Frontal cortex (tissue), 4 donors: ENCODE results near the gene BRCC3. TPM values are rescaled to one million over a fixed set of nuclear protein-coding genes. Genes with fewer than 3 reads are reported as not detected.

Source experiments
- DNase-seq, 2 donors: peaks; one replicate each; pipeline ENCODE4 v3.0.0; 2012; ENCODE audit warnings: low spot score in 2 of 2
- FAIRE-seq: peaks from 2 replicates; lab custom pipeline; 2012; peaks lifted over from hg19 to GRCh38; lab: Jason Lieb, UNC
- total RNA-seq: library from RNA; depleted of rRNA; stranded (reverse); fragments of >200 nt; gene quantifications from one replicate; pipeline ENCODE4 v1.2.3, GENCODE V29; 2014
- donor health status: control.
- donor health status: control.
- donor health status: control.

The BRCC3 gene
- total RNA-seq, 1 donor from 2014 or later, result 18.3 TPM

DNA sequence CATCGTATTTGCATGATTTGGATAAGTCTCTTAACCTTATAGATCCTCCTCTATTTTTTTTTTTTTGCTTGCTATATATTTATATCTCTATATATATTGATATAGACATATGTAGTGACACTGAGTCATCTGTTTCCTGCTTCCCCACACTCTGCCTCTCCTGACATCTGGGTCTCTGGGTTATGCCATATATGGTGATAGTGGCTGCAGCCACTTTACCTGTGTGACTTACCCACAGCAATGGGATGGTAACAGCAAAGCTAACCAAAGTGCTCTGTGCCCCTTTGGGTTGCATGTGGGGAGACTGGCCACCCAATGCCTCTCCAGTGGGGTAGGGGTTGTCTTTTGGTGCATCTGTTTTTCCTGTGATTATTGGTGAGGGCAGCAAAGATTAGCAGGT is 14.8 kb upstream of the BRCC3 start:
- DNase-seq (no peak), FAIRE-seq (no peak)

DNA sequence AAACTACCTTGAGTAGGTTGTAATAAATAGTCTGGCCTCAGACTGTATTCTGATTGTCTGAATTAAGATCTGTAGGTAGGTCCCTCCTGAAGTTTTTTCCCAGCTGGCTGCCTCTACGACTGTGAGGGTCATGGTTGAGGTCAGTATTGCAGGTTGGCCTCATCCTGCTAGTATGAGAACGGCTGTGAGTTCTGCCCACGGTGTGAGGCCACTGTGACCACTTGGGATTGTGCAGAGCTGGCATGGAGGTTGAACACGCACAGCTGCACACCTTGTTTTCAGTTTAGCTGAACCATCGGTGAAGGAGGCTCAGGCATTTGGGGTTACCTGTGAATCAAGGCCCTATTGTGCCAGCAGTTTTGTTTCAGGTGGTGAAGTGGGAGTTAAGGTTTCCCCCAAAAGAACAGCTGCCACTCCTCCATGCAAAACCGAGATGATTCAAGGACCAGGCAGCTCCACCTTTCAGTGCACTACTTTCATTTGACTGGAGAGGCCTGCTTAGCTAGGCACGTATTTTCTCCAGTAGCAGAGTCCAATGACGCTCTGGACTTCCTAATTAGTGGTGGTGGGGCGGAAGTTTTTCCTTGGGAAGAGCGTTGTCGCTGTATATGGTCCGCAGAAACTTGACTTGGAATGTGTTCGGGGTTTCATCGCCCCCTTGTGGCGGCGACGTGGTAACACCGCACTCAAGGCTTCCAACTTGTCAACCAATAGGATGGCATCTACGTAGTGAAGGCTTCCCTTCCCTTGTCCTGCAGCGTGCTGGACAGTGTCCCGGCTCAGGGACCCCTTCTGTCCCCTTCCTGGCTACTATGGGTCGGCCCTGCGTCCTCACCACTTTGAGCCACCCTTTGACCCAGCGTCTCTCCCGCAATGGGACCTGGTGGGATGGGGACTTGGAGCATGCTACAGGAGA is 14.2 kb upstream of the BRCC3 start:
- DNase-seq, result peak in 1 of 2 donors; percentile 33
- no peak for FAIRE-seq

DNA sequence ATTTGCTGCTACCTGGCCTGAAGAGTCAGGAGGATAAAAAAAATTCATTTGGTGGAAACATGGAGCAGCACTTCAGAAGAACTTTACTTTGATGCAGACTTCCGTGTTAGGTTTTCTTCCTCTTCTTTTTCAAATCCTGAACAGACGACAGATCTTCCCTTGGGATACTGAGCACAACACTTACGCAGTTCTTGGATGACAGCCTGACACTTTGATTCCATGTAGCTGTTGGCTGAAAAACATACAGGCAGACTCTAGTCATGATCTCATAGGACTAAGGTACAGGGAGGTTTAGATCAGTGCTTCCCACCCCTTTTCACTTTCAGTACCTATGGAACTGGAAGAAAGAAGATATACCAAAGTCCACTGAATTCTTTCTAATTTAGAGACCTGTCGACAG is 9.5 kb upstream of the BRCC3 start:
- DNase-seq (no peak), FAIRE-seq (no peak)

DNA sequence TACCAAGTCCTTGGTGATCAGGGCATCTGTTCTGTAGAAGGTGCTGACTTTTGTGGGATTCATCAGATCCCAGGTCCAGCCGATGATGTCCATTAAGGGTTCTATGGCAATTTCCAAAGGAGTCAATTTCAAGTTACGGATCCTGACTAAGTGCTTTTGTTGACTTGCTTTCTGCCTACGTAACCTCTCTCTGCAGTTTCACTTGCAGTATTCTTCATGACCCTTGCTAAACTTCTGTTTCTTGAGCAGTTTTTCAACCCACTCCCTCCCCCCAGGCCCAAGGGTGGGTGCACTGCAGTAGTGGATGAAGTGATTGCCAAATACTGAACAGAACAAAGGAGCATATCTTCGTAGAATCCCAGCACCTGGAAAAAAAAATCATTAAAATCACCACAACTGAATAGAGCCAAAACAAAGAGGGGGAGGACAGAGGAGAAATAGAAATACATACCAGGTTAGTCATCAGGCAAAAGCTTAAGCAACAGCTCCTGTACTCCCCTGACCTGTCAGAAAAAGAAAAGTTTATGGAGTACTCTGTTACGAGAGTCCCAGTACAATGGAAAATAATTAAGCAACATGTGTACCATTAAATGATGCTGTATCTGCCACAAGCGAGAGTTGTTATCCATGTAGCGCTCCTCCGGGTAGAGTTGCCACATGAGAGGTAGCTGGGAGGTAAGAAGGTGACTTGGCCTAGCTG is 6.1 kb upstream of the BRCC3 start:
- FAIRE-seq (no peak), DNase-seq (no peak)

DNA sequence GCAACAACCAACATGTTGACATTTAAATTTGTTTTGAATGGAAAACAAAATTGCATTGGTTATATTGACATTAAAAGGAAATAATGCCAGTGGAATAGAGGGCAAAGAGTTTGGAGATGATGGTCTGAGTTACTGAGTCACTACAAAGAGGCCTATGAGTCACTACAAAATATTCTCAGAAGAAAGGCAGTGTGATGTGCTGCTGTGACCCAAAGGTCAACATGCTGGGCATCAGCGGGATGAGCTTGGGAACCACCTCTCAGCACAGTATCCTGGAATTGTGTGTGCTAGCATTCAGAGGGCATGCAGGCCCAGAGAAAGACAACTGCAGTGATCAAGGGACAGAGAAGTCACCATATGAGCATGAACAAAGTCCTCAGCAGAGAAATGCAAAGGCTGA is 3.1 kb upstream of the BRCC3 start:
- DNase-seq (no peak), FAIRE-seq (no peak)

DNA sequence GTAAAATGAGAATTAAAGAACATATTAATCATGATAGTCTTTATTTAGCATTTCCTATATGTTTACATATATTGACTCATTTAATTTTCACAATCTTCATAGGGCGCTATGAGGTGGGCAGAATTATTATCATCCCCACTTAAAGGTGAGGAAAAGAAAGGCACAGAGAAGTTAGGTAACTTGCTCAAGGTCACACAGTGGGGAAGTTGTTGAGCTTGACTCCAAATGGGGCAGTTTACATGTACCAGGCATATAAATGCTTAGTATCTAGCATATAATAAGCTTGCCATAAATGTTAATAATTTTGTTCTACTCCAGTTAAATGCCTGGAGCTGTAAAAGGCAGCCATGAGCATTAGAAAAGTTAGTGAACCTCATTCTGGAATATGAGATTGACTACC is 1.9 kb upstream of the BRCC3 start:
- FAIRE-seq (no peak), DNase-seq (no peak)

DNA sequence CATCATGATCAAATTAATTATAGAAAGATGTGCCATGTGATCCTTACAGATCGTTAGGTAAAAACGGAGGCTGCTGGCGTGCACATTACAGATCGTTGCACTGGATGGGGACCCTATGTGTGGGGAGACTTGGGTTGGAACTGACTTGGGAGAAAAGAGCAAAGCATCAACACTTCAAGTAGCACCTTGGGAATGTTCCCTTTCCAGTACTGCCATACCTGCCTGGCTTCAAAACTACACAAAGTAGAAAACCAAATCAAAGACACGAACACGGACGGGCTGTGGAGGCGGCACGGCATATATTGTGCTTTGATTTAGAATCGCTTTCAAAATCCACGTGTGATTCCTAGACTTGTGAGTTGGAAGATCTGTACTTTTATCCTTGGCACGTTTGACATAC is 1.3 kb upstream of the BRCC3 start:
- FAIRE-seq (no peak), DNase-seq (no peak)

DNA sequence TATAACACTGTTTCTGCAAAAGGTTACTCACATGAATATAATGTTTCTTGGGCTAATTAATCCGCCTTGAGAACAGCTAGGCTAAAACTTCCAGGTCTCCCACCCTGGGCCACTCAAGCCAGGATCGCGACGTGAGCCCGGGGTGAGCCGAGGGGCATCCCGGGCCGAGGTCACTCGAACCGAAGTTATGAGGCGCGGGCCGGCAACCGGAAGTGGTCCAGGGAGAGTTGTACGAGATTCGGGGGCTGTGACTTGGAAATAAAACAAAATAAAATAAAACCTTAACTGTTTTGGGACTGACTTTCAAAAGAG is 689 bp upstream of the BRCC3 start:
- no peak for DNase-seq
- no peak for FAIRE-seq

DNA sequence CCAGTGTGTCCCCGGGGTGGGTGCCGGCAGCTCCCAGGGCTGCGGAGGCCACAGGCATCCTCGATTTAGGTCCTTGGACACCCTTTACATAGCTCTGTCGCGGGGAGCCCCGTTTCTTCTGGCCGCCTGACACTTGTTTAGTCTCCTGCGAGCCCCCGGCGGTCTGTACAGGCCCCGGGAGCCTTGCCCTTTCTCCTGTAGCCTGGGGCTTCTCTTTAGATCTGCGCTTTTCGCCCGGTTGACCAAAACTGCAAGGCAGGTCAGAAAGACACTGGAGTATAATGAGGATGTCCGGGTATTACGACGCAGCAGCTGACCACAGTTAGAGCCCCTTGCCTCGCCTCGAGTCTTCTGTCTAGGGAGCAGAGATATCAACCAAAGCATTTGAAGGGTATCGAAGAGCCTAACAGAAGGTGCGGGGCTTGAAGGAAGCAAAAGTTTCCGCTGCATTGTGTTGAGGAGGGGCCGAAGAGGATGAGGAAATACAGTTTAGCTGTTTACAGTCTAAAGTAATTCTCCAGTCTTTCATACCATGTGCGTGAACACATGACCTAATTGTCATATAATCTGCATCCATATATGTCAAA is 479 bp downstream of the BRCC3 start:
- DNase-seq (no peak), FAIRE-seq (no peak)

DNA sequence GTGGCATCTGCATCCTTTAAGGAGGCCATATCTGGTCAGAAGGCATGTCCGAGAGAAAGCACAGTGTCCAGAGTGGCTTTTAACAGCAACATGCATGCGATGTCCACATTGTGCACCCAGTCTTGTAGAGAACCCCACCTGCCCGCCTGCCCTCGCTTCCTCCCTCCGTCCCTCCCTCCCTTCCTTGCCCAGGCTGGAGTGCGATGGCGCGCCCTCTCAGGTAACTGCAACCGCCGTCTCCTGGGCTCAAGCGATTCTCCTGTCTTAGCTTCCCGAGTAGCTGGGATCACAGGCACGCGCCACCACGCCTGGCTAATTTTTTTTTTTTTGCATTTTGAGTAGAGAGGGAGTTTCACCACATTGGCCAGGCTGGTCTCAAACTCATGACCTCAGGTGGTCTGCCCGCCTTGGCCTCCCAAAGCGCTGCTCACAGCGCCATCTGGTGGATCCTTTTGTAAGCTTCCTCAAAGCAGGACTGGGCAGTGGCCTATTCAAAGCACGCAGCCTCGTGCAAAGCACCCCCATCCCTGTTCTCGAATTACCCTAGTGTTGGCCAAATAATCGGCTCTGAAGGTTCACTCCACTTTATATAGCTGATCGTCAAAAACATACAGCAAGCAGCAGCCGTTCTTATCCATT is 15.0 kb downstream of the BRCC3 start:
- FAIRE-seq (no peak), DNase-seq (no peak)

DNA sequence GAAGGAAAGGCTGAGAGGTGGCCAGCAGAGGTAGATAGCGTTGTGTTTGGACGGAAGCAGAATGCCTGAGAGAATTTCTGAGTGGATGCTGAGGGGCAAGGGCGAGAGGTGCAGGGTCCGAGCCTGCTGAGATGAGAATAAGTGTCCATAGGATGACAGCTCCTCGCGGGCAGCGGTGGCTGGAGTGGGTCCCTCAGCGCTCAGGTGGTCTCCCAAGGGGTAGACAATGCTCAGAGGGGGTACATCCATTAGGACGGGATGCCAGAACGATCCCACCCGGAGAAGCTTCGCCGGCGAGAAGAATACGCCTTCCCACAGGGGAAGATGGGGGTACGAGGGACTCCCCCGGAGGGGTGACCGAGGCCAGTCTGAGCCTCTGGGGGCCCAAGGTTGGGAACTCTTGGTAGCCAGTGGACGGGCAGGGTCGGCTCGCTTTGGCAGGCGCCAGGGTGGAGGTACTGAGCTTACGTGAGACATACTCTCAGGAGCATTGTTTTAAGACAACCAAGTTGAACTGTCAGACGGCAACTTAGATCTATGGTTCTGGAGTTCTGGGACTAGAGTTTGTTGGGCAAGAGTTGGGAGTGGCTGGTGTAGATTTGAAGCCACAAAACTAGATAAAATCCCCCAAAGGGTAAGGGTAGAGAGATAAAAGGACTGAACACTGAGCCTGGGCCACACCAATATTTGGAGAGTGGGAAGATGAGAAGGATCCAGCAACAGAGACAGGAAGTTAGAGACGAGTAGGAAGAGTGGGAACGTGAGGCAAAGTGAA is 15.8 kb downstream of the BRCC3 start:
- FAIRE-seq, result no peak
- no peak for DNase-seq

DNA sequence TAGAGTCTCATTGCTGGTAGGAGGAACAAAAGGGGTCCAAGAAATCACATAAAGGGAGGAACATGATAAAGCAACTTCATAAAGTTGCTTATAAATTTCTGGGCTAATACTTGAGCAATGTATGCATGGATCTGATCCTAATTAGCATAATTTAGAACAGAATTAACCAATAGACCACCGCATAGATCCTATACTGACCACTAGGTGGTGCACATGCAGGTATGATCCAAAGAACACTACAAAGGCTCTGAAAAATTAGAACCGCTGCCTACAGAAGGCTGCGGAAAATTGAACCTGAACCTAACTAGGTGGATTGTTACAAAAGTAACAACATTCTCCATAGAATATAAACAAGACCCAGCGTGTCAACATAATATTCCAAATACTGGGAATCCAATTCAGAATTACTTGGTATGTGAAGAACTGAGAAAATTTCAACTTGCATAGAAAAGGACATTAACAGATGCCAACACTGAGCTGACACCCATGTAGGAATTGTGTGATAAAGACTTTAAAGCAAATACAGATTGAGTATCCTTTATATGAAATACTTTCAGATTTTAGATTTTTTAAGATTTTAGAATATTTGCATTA is 23.3 kb downstream of the BRCC3 start:
- no peak for FAIRE-seq
- DNase-seq, result no peak

DNA sequence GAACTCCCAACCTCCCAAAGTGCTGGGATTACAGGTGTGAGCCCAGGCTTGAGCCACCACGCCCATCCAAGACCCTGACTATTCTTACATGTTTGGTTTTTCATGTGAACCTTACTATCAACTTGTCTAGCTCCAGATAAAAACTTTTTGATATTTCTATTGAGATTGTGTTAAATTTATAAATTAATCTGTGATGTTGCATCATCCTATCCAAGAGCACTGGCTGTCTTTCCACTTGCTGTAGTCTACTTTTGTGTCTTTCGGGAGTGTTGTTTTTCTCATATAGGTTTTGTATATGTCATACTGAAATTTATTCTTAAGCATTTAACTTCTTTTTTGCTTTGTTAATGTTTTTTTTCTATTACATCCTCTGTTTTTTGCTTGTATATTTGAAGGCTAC is 34.6 kb downstream of the BRCC3 start:
- FAIRE-seq (no peak), DNase-seq (no peak)

DNA sequence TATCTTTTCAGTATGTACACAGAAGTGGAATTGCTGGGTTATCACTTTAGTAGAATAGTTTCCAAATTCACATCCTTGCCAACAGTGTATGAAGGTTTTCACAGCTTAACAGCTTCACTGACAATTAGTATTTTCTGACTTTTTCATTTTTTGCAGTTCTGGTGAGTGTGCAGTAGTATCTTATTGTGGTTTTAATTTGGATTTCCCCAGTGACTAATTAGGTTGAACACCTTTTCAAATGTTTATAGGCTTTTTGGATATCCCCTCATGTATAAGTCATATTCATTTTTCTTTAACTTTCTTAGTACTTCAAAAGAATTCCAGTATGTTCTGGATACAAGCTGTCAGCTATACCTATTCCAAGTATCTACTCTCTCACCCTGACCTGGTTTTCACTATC is 37.1 kb downstream of the BRCC3 start:
- no peak for FAIRE-seq
- DNase-seq, result no peak

DNA sequence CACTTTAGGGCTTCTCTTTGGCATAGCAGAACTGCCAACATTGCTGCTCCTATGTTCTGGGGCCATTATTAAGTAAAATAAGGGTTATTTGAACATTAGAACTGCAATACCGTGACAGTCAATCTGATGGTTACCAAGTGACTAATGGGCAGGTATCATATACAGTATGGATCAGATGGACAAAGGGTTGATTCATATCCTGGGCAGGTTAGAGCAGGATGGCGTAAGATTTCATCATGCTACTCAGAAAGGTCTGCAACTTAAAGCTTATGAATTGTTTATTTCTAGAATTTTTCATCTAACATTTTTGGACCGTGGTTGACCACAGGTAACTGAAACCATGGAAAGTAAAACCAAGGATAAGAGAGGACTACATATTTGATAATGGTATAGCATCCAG is 40.9 kb downstream of the BRCC3 start:
- no peak for FAIRE-seq
- no peak for DNase-seq

DNA sequence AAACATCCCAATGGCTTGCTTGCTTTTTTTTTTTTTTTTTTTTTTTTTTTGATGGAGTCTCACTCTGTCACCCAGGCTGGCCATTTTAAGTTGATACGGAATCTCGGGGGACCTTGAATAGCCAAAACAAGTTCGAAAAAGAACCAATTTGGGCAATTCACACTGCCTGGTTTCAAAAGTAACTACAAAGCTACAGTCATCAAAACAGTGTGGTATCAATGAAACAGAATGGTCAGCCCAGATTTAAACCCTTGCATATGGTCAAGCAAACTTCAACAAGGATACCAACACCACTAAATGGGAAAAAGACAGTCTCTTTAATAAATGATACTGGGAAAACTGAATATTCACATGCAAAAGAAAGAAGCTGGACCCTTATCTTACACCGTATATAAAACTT is 41.8 kb downstream of the BRCC3 start:
- DNase-seq (no peak), FAIRE-seq (no peak)

DNA sequence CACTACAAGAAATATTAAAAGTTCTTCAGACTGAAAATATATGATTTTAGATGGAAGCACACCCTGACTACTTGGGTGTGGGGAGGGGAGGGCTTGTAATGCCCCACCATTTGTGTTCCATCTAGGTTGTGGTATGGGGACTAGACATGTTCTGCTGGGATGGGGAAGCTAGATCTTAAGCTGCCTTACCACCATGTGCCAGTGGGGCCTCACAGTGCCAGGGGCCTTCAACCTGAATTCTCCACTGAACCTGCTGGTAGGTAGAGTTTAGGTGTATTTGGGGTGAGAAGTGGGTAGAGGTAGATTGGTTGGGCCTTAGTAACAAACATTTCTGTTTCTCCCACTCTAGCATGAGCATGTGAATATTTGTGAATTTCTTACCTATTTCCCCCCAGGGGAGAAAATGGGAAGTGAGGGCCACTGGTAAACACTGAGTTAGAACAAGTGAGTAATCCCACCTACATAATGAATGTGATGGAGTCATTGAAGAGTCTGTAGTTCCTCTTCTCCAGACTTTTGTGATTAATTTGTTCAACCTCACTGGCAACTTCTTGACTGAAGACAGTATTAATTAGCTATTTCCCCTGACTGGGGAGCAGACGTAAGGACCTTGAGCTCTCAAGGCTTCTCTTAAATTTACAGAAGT is 44.0 kb downstream of the BRCC3 start:
- DNase-seq (no peak), FAIRE-seq (no peak)

DNA sequence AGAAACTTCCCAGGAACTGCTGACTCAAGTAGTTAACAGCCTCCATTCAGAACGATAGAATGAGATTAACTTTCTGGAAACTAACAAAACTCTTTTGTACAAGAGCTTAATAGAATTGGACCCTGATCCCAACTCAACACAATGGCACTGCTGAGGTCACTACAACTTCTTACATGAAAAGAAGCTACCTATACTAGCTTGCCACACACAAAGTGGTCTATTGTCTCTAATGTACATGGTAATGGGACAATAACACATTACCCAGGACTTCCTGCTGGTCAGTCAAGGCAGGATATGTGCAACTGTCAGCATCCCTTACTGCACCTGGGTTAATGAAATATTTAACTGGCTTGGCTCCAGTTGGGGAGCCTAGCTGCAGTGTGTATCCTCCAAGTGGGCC is 56.2 kb downstream of the BRCC3 start:
- DNase-seq (no peak), FAIRE-seq (no peak)

DNA sequence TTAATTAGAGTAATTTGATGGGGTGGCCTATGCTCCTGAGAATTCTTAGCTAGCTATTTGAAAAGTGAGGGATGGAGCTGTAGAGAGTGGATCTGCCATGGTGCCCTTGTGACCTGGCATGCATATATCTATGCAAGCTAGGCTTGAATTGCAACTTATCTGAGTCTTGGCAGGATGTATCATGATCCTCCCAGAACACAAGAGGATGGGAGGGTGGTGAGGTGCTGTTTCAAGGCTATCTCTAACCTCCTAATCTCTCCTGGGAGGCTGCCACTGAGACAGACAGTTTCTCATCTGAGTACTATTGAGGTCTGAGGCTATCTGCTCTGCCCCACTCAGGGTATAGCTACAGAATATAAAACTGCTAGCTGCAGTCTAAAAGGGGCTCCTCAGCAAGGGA is 56.6 kb downstream of the BRCC3 start:
- FAIRE-seq, result no peak

More for the DNA sequence above, 56.6 kb downstream of the BRCC3 start:
- no peak for DNase-seq
